Stimulated activated CD4-positive, alpha-beta T cell treated with anti-CD3 and anti-CD28 coated beads, TNF-alpha, amount 100 ng/mL, for 4 hours (primary cell): Measurements from ENCODE around the gene PHF23.

Experiments
- DNase-seq, 3 experiments: peaks; one replicate each; pipeline ENCODE4 v3.0.0-alpha.2; 2020; ENCODE audit warnings: low read depth in 3 of 3

The PHF23 gene

GRCh38 chr17:7219812-7220592, 19.3 kb downstream of the PHF23 start, which contains the start of the genes ACADVL and DLG4:
Gene ACADVL, plus strand, starts transcription at chr17:7219938. Its CDS starts 47 bp downstream, at chr17:7219985.
Gene DLG4, minus strand, starts transcription at chr17:7219836.
- DNase-seq: peak; percentile 57 to 67 (median 58)

- DNase-seq: no peak
Measured at GRCh38 chr17:7219229-7219811, 19.9 kb downstream of the PHF23 start.

GRCh38 chr17:7218758-7219157, 20.5 kb downstream of the PHF23 start:
- DNase-seq: no peak

- no peak for DNase-seq
Measured at GRCh38 chr17:7218166-7218565, 21.1 kb downstream of the PHF23 start.

- no peak for DNase-seq
Measured at GRCh38 chr17:7217113-7217987, 21.9 kb downstream of the PHF23 start.

- DNase-seq: no peak
Measured at GRCh38 chr17:7216242-7217112, 22.8 kb downstream of the PHF23 start.

- no peak for DNase-seq
Measured at GRCh38 chr17:7215652-7216180, 23.5 kb downstream of the PHF23 start.

- DNase-seq: no peak
Measured at GRCh38 chr17:7215136-7215638, 24.1 kb downstream of the PHF23 start.

GRCh38 chr17:7214300-7215135, 24.7 kb downstream of the PHF23 start:
- peak; percentile 98 to 99 (median 98) for DNase-seq

- DNase-seq: no peak
Measured at GRCh38 chr17:7213895-7214299, 25.4 kb downstream of the PHF23 start.

GRCh38 chr17:7211491-7212273, 27.6 kb downstream of the PHF23 start:
- DNase-seq: no peak

GRCh38 chr17:7208754-7209460, 30.4 kb downstream of the PHF23 start:
- DNase-seq: no peak

GRCh38 chr17:7208027-7208571, 31.2 kb downstream of the PHF23 start:
- no peak for DNase-seq

GRCh38 chr17:7207120-7208001, 31.9 kb downstream of the PHF23 start:
- no peak for DNase-seq

GRCh38 chr17:7205561-7205960, 33.7 kb downstream of the PHF23 start:
- no peak for DNase-seq

- DNase-seq: peak; percentile 82 to 87 (median 85)
Measured at GRCh38 chr17:7204828-7205461, 34.3 kb downstream of the PHF23 start.

GRCh38 chr17:7204336-7204735, 34.9 kb downstream of the PHF23 start:
- no peak for DNase-seq
